ENCODE measurements around the gene IRX5.

Gene IRX5

DNA sequence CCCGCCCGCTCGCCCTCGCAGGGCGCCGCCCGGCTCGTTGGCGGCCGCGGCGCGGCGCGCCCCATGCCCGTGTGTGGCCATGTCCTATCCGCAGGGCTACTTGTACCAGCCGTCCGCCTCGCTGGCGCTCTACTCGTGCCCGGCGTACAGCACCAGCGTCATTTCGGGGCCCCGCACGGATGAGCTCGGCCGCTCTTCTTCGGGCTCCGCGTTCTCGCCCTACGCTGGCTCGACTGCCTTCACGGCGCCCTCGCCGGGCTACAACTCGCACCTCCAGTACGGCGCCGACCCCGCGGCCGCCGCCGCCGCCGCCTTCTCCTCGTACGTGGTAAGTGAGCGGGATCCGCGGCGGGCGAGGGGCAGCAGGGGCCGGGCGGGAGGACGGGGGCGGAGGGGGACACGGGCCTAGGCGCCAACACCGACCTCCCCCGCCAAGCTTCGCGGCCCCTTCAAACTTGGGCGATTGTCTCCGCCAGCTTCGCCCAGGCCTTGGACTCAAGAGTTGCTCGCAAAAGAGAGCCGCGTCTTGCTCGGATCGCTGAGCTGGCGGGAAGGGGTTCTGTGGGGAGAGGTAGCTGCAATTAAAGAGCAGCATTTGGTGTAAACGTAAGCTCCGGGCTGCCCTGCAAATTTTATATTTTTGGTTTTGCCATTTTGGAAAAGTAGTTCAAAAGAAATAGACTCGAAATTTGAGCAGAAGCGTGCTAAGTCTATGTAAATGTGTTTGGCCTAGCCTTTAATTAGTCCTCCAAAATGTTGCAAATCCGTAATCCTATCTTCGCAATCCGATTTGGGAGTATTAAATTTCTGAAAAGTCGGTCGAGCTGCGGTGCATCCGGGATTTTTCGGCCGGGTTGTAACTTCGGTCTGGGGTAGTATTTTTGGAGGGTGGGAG lies 702 bp downstream of the IRX5 start:
- DNase-seq, result peak; percentile 12 to 73 (median 73)

DNA sequence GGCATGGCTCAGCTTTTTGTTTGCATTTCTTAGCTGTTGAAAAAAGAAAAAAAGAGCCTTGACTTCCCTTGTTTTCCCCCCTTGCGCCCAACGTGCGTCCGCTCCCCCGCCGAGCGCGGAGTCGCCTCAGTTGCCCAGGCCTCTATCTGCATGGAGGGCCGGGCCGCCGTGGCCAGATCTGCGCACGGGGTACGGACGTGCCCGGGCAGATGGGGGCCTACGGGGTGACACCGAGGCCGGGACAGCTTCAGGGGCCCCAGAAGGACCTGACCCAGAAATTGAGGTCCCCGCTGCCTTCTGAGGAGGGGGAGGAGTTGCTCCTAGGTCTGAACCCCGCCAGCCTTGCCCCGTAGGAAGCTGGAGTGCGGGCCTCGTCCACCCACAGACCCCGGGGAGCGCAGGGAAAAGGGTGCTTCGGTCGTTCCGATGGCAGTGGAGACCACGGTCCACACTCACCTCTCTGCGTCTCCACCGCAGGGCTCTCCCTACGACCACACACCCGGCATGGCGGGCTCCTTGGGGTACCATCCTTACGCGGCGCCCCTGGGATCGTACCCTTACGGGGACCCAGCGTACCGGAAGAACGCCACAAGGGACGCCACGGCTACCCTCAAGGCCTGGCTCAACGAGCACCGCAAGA lies 1.5 kb downstream of the IRX5 start:
- no peak for DNase-seq

DNA sequence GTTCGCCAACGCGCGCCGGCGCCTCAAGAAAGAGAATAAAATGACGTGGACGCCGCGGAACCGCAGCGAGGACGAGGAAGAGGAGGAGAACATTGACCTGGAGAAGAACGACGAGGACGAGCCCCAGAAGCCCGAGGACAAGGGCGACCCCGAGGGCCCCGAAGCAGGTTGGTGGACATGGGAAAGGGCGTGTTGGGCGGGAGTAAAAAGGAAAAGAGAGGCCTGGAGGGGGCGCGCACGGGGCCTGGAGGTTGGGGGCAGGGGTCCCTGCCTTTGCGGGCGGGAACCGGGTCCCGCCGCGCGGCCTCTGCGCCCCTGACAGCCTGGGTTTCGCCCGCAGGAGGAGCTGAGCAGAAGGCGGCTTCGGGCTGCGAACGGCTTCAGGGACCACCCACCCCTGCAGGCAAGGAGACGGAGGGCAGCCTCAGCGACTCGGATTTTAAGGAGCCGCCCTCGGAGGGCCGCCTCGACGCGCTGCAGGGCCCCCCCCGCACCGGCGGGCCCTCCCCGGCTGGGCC lies 2.1 kb downstream of the IRX5 start:
- no peak for DNase-seq

DNA sequence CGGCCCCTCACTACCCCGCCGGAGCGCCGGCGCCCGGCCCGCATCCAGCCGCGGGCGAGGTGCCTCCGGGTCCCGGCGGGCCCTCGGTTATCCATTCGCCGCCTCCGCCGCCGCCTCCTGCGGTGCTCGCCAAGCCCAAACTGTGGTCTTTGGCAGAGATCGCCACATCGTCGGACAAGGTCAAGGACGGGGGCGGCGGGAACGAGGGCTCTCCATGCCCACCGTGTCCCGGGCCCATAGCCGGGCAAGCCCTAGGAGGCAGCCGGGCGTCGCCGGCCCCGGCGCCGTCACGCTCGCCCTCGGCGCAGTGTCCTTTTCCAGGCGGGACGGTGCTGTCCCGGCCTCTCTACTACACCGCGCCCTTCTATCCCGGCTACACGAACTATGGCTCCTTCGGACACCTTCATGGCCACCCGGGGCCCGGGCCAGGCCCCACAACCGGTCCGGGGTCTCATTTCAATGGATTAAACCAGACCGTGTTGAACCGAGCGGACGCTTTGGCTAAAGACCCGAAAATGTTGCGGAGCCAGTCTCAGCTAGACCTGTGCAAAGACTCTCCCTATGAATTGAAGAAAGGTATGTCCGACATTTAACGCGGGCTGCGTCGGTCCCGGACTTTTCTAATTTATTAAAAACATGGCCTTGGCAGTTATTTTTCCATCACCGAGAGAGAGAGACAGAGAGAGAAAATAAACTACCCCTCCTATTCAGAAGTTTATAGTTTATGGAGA lies 2.8 kb downstream of the IRX5 start:
- DNase-seq, result no peak

DNA sequence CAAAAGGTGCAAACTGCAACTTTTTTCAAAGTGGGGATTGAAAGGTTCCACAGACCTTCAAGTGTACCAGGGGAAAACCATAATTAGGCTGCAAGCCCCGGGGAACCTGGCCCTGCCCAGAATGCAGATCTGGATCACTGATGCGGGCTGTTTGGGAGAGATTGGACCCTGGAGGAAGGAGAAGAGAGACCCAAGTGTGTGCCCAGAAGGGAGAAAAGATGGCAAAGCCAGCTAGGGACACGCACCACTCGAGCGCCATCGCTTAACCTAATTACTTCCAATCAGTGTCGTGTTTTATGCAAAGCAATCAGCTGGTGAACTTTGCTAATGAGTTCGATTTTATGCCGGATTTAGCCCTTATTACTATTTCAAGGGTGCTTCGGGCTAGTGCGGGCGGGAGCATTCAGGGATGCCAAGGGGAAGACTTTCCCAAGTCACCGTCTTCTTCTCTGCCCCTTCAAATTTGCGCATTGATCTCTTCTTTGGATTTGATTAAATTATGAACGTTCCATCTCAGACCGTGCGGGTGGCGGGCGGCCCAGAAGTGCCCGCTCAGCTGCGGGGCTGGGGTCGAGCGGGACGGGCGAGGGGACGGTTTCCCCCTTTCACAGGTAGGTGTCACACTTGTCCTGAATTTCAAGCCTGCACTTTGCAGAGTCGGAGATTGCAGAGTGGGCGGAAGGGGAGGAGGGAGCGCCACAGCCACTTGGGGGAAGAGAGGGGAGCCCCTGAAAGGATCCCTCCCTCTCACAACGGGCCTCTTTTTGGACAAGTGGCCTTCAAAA lies 4.0 kb downstream of the IRX5 start:
- no peak for DNase-seq

DNA sequence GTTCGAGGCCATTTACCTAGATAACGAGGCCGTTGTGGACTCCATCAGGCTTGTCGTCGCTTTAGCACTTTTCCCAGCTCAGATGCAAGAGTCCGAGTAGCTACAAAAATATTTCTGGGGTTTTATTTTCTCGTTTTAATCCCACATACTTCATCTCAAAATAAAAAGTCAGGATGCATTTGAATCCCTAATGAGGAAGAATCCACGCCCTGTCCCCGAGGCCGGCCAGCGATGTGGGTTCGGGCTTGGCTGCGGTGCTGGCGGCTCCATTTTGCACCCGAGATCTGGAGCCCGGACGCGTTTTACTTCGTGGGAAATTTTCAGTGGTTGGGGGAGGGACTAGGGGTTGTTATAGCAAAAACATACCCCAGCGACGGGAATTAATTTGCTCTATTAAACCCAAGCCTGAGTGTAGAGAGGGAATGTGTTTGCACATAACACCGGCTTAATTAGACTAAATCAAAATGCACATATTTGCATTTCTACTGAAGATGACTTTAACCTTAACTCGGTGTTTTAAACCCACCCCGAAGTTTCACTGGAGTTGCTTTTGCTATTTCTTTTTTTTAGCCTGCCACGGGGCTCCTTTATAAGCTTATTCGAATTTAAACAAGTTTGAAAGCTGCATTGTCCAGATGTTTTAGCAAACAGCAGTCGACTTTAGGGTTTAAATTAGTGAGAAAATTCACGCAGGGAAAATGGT lies 4.8 kb downstream of the IRX5 start:
- DNase-seq, result no peak

DNA sequence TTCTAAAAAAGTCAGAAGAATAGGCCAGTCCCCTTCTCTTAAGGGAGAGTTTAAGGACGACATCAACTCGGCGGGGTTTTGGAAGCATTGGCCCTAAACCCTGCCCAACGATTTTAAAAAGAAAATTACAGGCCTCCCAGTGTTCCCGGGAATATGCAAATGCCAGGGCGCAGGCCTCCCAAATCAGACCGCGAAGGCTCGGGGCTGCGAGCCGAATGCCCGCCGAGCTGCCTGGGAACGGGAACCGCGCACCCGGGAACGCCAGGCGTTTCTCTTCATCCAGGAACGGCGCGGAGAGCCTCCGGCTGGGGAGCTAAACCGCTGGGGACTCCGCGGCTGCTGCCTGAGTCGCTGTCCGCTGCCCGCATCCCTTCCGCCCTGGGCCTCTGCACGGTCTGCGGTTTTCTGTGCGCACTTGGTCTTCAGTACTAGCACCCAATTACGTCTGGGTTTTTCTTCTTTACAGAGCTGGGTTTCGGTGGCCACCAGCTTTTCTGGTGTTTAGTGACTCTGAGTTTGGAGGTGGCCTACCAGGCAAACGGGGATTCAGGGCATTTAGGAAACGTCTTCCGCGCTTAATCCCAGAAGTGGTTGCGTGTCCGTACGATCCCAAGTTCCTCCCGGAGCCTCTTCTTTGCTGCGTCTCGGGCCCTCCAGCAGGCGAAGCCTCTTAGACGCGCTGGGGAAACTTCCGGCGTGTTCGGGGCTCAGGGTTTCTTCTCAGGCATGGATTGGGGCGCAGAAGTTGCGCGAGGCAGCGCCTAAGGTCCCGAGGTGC lies 5.7 kb downstream of the IRX5 start:
- DNase-seq, result peak in 2 of 3 experiments; percentile 17 to 21

DNA sequence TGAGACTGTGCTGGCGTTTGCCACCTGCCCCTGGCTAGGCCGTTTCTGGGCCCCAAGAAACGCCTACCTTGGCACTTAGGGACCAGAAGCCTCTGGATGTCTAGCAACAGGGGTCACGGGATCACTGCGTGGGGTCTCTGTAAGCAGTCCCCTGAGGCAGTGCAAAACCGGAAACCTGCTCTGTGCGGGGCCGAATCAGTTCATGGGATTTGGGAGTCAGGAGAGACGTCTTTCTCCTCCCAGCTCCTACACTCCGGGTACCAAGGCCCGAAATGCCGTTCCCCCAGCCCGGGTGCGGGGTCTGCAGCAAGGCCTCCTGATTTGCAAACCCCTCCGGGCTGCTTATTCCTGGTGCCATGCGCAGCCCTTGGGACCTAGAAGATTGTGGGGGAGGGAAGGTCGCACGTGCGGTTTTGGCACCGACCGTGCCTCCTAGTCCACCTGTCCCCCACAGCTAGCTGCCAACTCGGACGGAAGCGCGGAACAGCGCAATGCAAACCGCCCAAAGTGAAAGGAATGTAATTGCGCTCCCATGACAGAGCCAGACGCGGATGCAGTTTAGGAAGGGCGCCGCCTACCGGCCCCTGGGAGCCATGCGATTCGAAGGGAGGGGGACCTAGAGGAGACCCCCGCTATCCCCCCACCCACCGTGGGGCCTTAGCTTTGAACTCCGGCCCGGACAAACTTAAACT lies 6.5 kb downstream of the IRX5 start:
- no peak for DNase-seq

DNA sequence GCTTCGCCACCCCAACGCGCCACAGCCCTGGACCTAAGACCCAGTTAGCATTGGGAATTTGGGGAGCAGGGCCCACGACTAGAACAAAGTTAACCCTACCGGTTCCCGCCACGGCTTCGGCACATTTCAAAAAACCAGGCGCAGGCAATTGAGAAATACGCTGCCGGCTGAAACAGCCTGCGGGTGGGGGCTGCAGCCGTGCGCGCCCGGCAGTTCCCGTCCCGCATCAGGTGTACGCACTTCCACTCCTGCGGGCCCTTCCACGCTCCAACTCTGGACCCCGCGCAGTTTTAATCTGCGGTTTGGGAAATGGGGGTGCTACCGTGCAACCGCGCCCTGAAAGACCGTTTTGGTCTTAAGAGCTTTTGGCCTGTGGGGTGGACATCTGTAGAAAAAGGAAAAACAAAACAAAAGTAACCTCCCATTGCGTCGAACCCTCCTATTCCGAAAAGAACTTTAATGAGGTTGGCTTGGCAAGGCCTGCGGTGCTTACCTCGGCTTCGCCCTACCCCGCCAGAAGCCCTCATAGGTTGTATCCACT lies 7.1 kb downstream of the IRX5 start:
- DNase-seq, result no peak

DNA sequence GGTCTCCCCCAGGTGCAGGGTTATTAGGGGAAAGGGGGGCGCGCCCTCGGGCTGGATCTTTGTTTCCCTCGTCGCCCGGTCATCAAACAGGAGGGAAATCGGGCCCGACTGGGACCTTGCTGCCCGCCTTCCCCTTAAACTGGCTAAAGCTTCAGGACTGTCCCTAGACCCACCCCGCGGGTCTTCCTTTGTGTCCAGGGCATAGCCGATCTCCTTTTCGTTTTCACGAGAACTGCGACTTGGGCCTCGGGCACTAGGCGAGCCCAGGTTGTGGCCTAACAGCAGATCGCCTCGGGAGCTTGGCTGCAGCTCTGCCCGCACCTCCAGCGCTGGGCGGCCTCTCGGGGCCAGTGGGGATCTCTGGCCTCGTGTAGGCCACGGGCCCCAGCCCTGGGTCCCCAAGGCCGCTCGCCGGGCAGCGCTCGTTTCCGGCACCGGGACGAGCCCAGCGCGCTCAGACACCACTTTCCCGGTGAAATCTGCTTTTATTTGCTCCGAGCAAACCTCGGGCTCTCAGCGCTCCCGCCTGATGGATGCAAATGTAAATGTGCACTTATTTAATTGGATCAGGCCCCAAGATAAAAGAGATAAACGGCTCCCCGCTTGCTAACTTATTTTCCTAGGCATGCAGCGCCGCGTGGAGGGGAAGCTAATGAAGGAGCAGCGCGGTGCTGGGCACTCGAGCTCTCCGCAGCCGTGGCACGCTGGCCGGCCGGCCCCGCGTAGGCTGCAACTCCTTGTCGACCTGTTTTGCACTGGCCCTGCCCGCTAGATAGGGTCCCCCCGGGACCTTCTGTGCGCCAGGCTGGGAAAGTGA lies 7.8 kb downstream of the IRX5 start:
- no peak for DNase-seq

DNA sequence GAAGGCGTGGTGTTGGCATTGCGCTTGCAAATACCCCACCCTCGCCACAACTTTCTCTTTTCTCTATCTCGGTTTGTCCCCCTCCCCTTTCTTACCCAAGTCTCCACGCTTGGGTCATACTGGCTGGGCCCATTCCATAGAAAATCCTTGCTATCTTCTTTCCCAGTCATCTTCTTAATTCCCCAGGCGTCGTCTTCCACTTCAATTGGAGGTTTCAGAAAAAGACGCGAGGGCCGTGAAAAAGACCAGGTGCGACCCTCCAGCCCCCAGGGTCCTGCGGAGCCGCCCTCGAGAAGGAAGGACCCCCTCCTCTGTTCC lies 8.3 kb downstream of the IRX5 start:
- no peak for DNase-seq

DNA sequence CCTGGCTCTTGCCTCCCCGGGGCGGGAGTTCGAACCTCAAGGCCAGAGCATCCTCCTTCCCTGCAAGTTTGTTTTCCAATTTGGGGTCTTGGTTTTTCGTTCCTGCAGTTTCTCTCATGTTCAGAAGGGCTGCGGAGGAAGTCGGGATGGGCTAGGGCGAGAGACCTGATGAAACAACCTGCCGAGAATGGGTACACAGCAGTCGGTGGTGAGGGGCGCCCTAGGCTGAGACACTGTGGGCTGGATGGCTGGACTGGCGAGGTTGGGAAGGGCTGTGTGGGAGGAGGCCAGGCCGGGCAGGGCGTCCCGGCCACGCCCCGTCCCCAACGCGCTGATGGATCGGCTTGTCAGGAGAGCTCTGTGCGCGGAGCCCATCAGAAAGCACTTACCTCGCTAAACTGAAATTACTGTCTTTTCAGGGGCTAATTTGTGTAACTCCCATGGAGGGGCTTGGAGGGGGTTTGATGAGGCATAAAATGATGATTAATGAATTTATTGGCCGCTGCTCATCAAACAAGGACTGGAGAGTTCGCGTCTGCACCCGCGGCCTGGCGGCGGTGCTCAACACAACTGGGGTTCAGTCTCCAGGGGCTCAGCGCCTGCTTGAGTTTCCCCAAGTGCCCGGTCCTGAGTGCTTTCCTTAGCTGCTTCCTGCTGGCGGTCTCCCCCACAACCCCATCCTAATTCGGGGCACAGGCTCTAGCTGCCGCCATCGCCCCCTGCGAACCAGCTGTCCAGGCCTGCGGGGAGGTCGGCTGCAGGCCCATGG lies 9.0 kb downstream of the IRX5 start:
- no peak for DNase-seq

DNA sequence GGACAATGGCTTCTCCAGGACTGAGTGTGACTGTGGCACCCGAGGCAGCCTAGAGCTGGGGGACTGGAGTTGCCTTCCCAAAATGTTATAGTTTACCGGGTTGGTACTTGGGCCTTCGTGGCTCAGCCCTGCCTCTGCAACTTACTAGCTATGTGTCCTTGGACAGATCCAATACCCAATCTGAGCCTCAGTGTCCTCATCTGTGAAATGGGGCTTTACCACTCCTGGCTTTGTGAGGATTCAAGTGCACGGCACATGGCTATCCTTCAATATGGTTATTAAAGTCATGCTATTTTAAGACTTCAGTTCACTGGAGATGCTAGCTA lies 9.6 kb downstream of the IRX5 start:
- DNase-seq, result no peak

DNA sequence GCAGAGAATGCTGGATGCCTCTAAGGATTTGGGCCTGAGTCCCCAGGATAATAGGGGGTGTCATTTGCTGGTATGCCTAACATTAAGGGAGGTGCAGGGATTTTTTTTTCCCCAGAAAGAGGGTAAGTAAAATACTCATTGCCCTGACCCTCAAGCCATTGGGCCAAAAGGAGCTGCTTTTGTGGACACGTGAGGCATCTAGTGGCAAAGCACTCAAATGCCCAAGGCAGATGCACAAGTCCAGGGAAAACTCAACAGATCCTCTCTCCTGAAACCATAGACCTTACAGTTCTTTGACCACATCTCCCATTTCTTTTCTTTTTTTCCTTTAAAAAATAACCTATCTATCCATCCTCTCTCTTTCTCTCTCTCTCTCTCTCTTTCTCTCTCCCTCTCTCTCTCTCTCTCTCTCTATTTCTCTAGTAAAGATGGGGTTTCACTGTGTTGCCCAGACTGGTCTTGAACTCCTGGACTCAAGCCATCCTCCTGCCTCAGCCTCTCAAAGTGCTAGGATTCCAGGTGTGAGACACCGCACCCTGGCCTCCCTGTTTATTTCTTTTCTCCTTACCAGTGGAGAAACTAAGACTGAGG lies 11.8 kb downstream of the IRX5 start:
- no peak for DNase-seq

DNA sequence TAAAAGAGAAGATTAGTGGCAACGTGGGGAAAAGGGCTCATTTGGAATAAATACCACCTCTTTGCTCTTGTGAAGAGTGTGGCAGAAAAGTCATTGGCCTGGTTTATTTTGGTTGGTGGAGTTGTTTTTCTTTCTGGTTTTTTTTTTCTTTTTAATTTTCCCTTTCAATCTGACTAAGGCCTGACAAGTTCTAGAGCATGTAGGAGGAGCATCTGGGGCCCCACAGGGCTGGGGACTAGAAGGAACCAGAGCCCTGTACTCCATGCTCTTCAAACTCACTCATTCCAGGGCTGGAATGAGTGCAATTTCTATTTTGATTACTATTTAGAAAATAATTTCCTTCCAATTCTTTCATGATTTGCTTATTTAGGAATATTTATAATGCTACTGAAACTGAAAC lies 13.3 kb downstream of the IRX5 start:
- no peak for DNase-seq

DNA sequence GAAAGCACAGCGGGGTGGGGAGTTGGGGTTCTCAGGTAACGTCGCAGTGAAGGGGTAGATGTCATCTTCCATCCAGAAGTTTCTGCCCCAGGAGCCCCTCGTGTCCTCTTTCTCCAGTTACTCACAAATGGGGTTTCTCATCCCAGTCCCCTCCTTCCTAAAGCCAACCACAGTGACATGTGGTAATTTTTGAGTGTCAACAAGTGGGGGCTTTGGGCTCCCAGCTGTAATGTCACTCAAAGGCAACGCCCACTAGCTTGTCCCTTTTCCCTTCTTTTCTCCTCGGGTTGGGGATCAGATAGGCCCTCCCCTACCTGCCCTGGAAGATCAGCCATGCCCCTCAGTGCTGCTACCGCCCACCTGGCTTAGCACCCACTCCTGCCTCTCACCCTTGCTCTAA lies 14.4 kb downstream of the IRX5 start:
- DNase-seq, result no peak

DNA sequence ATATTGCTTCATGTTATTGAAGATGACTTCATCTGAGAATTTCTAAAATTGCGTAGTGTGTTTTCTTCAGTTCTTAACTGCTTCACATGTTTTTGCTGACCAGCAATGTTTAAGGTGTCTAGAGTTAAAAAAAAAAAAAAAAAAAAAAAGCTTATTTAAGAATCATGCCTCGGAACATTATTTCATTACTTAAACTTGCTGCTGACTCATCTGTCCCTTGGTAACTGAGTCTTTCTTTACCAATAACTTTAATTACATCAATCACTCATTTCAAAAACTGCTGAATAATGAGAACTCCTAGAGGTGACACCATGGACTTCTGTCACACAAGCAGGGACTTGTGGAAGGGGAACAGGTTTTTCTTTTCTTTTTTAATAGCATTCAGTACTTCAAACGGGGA lies 16.2 kb downstream of the IRX5 start:
- DNase-seq, result no peak

DNA sequence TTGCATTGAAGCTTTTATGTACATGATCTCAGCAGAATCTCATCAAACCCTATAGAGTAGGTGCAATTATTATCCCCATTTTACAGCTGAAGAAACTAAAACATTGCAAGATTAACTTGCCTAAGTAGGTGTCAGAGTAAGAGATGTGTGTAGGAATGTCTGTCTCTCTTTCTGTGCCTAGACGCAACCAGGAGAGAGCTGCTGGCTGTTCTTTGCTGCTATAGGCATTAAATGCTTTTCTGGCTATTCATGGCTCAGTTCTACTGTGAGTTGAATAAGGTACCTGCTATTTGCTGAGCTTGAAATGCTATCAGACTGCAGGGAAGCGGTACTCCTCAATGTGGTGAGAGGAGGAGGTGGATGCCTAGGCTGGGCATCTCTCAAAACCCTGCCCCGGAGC lies 17.0 kb downstream of the IRX5 start:
- peak in 1 of 3 experiments; percentile 9 for DNase-seq

DNA sequence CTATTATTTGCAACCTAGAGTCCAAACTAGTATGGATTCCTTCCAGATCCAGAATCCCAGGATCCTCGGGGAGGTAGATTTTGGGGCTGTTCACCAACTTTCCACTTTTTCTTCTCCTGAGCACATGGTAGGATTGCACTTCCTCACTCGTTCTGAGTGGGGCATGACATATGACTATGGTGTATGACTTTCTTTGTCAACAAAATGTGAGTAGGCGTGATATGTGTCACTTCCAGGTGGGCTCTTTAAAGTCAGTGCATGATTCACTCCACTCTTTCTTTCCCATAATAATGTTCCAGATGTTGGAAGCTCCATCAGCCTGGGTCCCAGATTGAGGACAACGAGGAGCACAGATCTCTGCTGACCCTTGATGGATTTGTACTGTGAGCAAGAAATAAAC lies 21.5 kb downstream of the IRX5 start:
- no peak for DNase-seq

All from NCI-H1417 (cell line).